ENCODE measurements around the gene FBXW5. TPM values are rescaled to one million over a fixed set of nuclear protein-coding genes. Genes with fewer than 3 reads are reported as not detected.

The FBXW5 gene
- total and polyA plus RNA-seq, 9 of the 15 experiments (the other 6 are each of a cell fraction or from before 2014, with no cell fraction given): 0.21 to 128 (median 37.0) TPM

DNA sequence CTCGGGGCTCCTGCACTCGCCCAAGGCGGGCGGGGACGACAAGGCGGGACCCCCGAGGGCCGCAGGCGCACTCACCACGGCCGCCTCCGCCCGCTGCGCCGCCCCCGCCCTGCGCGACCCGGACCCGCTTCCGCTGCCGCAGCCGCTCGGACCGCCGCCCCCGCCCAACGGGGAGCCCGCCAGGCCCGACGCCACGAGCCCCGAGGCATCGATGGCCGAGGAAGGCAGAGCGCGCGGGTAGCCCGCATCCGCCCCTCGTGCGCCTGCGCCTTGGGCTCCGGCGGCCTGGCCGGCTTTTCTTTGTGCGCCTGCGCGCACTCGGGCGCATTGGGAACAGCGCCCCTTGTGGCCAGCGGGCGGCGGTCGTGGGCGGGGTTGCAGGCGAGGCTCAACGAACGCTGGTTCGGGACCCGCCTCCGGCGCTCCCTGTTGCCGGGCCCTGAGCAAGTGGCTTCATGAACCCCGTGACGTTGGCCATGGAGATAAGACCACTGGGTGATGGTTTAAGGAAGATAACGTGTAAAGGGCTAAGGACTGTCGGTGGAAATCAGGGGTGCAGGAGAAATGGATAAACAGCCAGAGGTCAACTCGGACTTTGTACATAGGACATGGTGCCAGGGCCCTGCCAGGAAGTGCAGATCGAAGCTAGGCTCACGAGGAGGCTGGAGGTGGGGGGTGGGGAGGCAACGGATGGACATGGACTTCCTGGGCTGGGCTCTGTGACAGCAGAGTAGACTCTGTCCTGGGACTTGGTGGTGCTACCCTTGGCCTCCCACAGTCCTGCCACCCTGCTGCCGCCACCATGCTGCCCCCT is at the start of gene FBXW5, which contains the start of gene C8G (continued):
- TF ChIP-seq, protein P1, sequence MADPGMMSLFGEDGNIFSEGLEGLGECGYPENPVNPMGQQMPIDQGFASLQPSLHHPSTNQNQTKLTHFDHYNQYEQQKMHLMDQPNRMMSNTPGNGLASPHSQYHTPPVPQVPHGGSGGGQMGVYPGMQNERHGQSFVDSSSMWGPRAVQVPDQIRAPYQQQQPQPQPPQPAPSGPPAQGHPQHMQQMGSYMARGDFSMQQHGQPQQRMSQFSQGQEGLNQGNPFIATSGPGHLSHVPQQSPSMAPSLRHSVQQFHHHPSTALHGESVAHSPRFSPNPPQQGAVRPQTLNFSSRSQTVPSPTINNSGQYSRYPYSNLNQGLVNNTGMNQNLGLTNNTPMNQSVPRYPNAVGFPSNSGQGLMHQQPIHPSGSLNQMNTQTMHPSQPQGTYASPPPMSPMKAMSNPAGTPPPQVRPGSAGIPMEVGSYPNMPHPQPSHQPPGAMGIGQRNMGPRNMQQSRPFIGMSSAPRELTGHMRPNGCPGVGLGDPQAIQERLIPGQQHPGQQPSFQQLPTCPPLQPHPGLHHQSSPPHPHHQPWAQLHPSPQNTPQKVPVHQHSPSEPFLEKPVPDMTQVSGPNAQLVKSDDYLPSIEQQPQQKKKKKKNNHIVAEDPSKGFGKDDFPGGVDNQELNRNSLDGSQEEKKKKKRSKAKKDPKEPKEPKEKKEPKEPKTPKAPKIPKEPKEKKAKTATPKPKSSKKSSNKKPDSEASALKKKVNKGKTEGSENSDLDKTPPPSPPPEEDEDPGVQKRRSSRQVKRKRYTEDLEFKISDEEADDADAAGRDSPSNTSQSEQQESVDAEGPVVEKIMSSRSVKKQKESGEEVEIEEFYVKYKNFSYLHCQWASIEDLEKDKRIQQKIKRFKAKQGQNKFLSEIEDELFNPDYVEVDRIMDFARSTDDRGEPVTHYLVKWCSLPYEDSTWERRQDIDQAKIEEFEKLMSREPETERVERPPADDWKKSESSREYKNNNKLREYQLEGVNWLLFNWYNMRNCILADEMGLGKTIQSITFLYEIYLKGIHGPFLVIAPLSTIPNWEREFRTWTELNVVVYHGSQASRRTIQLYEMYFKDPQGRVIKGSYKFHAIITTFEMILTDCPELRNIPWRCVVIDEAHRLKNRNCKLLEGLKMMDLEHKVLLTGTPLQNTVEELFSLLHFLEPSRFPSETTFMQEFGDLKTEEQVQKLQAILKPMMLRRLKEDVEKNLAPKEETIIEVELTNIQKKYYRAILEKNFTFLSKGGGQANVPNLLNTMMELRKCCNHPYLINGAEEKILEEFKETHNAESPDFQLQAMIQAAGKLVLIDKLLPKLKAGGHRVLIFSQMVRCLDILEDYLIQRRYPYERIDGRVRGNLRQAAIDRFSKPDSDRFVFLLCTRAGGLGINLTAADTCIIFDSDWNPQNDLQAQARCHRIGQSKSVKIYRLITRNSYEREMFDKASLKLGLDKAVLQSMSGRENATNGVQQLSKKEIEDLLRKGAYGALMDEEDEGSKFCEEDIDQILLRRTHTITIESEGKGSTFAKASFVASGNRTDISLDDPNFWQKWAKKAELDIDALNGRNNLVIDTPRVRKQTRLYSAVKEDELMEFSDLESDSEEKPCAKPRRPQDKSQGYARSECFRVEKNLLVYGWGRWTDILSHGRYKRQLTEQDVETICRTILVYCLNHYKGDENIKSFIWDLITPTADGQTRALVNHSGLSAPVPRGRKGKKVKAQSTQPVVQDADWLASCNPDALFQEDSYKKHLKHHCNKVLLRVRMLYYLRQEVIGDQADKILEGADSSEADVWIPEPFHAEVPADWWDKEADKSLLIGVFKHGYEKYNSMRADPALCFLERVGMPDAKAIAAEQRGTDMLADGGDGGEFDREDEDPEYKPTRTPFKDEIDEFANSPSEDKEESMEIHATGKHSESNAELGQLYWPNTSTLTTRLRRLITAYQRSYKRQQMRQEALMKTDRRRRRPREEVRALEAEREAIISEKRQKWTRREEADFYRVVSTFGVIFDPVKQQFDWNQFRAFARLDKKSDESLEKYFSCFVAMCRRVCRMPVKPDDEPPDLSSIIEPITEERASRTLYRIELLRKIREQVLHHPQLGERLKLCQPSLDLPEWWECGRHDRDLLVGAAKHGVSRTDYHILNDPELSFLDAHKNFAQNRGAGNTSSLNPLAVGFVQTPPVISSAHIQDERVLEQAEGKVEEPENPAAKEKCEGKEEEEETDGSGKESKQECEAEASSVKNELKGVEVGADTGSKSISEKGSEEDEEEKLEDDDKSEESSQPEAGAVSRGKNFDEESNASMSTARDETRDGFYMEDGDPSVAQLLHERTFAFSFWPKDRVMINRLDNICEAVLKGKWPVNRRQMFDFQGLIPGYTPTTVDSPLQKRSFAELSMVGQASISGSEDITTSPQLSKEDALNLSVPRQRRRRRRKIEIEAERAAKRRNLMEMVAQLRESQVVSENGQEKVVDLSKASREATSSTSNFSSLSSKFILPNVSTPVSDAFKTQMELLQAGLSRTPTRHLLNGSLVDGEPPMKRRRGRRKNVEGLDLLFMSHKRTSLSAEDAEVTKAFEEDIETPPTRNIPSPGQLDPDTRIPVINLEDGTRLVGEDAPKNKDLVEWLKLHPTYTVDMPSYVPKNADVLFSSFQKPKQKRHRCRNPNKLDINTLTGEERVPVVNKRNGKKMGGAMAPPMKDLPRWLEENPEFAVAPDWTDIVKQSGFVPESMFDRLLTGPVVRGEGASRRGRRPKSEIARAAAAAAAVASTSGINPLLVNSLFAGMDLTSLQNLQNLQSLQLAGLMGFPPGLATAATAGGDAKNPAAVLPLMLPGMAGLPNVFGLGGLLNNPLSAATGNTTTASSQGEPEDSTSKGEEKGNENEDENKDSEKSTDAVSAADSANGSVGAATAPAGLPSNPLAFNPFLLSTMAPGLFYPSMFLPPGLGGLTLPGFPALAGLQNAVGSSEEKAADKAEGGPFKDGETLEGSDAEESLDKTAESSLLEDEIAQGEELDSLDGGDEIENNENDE (IDR thresholded peaks at IDR 0.05; ENCODE audit: low read depth, low read length): no peak
- TF ChIP-seq CBFB (CRISPR knock-in tag; IDR thresholded peaks at IDR 0.05) (no peak), L3MBTL2 (IDR thresholded peaks at IDR 0.05) (peak; percentile 89), KLF6 (CRISPR knock-in tag; IDR thresholded peaks at IDR 0.05; ENCODE audit: borderline replicate concordance) (peak; percentile 81; the same call in 1 of the 2 replicates), ZNF175 (CRISPR knock-in tag; IDR thresholded peaks at IDR 0.05; ENCODE audit: low read depth) (no peak), ZNF436 (CRISPR knock-in tag; IDR thresholded peaks at IDR 0.05) (no peak), XRCC4 (IDR thresholded peaks at IDR 0.05; ENCODE audit: extremely low read depth, insufficient read depth, insufficient read length) (no peak), GTF2E2 (tag; IDR thresholded peaks at IDR 0.05) (no peak), ZNF584 (CRISPR knock-in tag; IDR thresholded peaks at IDR 0.05; ENCODE audit: low read depth) (no peak), FOXJ3 (CRISPR knock-in tag; IDR thresholded peaks at IDR 0.05) (no peak)
- TF ChIP-seq, protein P2, sequence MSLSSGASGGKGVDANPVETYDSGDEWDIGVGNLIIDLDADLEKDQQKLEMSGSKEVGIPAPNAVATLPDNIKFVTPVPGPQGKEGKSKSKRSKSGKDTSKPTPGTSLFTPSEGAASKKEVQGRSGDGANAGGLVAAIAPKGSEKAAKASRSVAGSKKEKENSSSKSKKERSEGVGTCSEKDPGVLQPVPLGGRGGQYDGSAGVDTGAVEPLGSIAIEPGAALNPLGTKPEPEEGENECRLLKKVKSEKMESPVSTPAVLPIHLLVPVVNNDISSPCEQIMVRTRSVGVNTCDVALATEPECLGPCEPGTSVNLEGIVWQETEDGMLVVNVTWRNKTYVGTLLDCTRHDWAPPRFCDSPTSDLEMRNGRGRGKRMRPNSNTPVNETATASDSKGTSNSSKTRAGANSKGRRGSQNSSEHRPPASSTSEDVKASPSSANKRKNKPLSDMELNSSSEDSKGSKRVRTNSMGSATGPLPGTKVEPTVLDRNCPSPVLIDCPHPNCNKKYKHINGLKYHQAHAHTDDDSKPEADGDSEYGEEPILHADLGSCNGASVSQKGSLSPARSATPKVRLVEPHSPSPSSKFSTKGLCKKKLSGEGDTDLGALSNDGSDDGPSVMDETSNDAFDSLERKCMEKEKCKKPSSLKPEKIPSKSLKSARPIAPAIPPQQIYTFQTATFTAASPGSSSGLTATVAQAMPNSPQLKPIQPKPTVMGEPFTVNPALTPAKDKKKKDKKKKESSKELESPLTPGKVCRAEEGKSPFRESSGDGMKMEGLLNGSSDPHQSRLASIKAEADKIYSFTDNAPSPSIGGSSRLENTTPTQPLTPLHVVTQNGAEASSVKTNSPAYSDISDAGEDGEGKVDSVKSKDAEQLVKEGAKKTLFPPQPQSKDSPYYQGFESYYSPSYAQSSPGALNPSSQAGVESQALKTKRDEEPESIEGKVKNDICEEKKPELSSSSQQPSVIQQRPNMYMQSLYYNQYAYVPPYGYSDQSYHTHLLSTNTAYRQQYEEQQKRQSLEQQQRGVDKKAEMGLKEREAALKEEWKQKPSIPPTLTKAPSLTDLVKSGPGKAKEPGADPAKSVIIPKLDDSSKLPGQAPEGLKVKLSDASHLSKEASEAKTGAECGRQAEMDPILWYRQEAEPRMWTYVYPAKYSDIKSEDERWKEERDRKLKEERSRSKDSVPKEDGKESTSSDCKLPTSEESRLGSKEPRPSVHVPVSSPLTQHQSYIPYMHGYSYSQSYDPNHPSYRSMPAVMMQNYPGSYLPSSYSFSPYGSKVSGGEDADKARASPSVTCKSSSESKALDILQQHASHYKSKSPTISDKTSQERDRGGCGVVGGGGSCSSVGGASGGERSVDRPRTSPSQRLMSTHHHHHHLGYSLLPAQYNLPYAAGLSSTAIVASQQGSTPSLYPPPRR (CRISPR knock-in tag; IDR thresholded peaks at IDR 0.05; ENCODE audit: borderline replicate concordance): no peak

Data from K562 (cell line).